Activated CD4-positive, alpha-beta T cell treated with anti-CD3 and anti-CD28 coated beads, Interleukin-2, amount 50 U/mL, for 24 hours (primary cell): ENCODE data around the gene NCOA3.
A peak's percentile ranks its signal among the peaks of the same experiment; 100 is the strongest.
"Not testable (repeated sequence)": the region's sequence is repeated elsewhere in the genome, so short reads cannot be mapped to it uniquely, and the experiment has no call there.

Source experiments
- DNase-seq, 2 donors: peaks; one replicate each; pipeline ENCODE4 v3.0.0-alpha.2; 2020; ENCODE audit warnings: low read depth in 1 of 2, low spot score in 1 of 2

Gene NCOA3

DNA sequence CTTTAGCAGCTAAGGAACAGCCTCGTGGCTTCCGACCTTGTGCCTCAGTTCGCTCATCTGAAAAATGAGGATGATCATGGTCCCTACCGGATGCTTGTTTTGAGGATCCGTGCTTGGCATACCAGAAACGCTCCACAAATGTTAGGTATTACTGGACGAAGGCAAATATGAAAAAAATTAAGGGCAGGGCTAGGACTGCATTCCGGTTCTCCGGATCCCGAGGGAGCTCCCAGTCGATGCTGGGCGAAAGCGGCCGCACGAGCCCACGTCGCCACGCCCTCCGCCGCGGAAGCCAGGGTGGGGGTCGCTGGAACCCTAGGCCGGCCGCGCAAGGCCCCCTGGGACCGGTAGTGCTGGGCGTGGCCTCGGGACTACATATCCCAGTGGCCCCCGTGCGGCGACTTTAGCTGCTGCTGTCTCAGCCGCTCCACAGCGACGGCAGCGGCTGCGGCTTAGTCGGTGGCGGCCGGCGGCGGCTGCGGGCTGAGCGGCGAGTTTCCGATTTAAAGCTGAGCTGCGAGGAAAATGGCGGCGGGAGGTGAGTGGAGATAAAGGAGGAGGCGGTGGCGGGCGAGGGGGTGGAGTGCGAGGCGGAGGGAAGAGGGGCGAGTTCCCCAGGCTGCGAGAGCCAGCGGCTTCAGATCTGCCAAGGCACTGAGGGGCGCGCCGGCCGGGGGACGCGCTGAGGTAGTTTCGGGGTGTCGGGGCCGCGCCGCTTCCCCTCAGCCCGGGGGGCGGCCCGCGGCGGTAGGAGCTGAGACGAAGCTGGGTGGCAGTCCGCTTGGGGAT is at the start of gene NCOA3:
TSS of gene NCOA3 (plus strand) at position 406 of the 789 bp plus-strand sequence. CDS start 120,361 bp downstream, outside the sequence.
- DNase-seq: peak; percentile 76 to 91

DNA sequence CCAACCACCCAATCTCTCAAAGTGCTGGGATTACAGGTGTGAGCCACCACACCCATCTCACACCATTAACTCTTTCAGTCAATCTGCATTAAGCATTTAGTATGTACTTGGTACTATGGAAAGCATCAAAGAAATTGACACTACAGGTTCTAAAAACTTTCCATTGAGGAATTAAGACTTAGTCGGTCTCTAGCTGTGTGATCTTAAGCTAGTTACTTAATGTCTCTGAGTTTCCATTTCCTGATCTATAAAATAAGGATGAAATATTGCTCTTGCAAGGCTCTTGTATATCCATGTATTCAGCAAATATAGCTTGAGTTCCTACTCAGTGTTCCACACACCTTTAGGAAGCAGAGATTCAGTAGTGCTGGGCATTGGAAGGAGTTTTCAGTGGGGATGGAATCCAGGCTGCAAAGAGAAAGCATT is 48.9 kb upstream of the NCOA3 start:
- no peak for DNase-seq

DNA sequence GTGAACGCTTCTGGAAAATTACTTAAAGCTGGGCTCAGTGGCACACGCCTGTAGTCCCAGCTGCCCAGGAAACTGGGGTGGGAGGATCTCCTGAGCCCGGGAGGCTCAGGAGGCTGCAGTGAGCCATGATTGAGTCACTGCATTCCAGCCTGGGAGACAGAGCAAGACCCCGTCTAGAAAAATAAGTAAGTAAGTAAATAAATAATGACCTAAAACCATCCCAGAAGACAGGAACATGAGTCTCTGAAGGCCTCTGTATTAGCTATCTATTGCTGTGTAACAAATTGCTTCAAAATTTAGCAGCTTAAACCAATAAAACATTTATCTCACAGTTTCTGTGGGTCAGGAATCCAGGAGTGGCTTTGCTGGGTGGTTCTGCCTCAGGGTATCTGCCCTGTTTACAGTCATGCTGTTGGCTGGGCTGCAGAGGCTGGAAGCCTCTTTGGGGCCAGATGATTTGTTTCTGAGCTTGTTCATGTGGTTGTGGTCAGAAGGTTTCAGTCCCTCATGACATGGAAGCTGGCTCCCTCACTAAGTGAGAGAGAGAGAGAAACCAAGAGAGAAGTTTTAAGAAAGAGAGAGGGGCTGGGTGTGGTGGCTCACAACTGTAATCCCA is 48.4 kb upstream of the NCOA3 start:
- DNase-seq: peak in 1 of 2 donors; percentile 25

DNA sequence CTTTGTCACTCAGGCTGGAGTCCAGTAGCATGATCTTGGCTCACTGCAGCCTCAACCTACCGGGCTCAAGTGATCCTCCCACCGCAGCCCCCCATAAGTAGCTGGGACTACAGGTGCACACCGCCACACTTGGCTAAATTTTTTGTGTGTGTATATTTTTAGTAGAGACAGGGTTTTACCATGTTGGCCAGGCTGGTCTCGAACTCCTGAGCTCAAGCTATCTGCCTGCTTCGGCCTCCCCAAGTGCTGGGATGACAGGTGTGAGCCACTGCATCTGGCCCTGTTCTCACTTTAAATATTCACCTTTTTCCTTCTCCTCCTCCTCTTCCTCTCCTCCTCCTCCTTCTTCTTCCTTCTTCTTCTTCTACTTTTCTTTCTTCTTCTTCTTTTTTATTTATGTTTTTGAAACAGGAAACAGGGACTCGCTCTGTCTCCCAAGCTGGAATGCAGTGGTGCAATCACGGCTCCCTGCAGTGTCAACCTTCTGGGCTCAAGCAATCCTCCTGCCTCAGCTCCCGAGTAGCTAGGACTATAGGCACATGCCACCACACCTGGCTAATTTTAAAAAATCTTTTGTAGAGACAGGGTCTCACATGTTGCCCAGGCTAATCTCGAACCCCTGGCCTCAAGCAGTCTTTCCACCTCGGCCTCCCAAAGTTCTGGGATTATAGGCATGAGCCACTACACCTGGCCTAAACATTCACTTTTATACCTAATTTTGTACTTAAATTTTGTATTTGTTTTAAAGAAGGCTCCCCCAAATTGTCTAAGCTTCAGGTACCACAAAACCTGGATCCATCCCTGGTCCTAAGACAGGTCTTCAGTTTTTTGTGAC is 47.2 kb upstream of the NCOA3 start:
- no peak for DNase-seq

DNA sequence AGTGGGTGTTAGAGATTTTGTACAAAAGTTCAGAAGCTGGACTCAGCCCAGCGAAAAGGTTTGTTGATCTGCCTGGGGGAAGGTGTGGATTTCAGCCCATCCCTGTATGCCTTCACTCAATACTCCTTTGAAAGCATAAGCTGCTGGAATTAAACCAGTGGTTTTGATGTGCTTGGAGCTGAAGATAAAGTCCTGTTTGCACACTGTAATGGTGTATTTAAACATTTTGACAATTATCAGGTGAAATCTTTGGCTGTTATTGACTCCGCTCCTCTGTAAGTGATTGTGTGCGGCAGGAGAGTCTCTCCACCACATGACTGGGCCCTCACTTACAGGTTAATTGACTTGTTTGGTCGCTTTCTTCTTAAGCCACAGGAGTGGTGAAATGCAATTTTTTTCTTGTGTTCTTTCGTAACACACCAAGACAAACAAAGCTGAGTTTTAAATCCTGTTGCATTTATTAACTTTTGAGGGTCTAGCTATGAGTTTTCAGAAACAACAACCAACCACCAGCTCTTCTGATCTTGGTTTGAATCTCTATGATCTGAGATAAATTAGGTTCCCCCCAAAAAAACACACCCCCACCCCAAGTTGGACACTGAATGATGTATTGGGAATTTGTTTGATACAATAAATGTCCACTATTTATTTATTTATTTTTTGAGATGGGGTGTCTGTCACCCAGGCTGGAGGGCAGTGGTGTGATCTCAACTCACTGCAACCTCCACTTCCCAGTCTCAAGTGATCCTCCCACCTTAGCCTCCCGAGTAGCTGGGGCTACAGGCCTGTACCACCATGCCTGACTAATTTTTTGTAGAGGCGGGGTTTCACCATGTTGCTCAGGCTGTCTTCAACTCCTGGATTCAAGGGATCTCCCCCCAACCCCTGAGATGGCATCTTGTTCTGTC is 46.3 kb upstream of the NCOA3 start:
- DNase-seq: no peak

DNA sequence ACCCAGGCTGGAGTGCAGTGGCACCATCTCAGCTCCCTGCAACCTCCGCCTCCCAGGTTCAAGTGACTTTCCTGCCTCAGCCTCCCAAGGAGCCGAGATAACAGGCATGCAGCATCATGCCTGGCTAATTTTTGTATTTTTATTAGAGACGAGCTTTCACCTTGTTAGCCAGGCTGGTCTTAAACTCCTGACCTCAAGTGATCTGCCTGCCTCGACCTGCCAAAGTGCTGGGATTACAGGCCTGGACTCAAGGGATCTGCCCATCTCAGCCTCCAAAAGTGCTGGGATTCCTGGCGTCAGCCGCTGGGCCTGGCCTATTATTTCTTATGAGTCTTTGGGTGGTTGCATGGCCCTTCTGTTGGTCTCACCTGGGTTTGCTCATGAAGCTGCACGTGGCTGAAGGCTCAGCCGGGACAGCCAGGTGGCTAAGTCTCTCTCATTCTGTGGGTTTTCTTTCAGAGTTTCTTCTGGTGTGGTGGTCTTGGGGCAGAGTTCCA is 45.6 kb upstream of the NCOA3 start:
- no peak for DNase-seq

DNA sequence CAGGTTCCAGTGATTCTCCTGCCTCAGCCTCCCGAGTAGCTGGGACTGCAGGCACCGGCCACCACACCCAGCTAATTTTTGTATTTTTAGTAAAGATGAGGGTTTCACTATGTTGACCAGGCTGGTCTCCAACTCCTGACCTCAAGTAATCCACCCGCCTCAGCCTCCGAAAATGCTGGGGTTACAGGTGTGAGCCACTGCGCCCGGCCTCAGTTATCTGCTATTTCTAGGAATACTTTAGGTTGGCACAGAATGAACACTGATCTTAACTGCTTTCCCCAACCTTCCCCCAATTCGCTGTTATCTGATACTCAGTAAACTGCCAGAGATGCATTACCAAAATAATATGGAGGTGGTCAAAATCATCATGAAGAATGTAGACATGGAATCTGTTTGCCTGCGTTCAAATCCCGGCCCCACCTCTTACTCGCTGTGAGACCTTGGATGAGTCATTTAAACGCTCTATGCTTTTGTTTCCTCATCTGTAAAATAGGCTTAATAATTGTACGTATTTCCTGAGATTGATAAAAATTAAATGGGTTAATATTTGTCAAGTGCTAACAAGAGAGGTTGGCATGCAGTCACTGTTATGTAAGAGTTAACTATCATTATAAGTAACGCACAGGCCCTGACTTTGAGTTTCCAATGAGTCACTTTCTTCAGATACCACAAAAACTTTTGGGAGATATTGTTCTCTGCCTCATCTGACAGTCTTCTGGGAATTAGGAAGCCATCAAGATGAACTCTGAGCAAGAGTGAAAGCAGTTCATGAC is 44.5 kb upstream of the NCOA3 start:
- DNase-seq: peak in 1 of 2 donors; percentile 50

DNA sequence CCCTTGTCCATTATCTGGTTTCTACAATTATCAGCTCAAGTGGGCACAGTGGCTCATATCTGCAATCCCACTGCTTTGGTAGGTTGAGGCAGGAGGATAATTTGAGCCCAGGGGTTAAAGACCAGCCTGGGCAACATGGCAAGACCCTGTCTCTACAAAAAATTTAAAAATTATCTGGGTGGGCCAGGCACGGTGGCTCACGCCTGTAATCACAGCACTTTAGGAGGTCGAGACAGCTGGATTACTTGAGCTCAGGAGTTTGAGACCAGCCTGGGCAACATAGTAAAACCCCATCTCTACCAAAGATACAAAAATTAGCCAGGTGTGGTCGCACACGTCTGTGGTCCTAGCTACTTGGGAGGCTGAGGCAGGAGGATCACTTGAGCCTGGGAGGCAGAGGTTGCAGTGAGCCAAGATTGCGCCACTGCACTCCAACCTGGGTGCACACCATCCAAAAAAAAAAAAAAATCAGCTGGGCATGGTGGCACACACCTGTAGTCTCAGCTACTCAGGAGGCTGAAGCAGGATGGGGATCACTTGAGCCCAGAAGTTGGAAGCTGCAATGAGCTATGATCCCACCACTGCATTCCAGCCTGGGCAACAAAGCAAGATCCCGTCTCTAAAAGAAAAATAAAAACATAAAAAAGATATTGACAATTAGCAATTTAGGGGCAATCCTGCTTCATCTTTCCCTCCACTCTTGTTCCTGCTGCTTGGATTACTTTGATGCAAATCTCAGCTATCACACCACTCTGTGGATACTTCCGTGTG is 43.2 kb upstream of the NCOA3 start:
- not testable (repeated sequence) for DNase-seq

DNA sequence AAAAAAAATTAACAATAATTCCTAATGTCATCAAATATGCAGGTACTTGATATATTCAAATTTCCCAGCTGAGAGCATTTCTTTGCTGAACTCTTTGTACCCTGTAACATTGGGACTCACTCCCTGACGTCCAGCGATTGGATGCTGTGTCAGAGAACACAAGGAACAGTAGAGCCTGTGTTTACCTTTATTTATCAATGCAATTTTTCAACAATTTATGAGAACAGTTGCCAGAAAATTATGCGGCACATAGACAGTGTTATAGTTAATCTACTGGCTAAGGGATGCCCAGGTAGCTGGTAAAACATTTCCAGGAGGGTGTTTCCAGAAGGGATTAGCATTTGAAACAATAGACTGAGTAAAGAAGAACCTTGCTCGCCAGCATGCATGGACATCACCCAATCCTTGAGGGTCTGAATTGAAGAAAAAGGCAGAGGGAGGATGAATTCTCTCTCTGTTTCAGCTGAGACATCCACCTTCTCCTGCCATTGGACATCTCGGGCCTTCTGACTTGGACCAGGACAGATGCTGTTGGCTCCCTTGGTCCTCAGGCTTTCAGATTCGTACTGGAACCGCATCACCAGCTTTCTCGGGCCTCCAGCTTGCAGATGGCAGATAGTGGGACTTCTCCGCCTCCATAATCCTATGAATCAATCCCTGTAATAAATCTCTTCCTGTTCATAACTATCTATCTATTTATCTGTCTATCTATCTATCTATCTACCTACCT is 42.2 kb upstream of the NCOA3 start:
- DNase-seq: no peak

DNA sequence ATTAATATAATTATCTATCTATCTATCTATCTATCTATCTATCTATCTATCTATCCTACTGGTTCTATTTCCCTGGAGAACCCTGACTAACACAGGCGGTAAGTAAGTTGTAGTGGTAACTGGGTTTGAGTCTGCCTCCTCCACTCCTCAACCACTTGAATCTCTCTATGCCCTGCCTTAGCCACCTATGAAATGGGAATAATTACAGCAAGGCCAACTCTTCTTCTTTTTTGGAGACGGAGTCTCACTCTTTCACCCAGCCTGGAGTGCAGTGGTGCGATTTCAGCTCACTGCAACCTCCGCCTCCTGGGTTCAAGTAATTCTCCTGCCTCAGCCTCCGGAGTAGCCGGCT is 41.0 kb upstream of the NCOA3 start:
- not testable (repeated sequence) for DNase-seq

DNA sequence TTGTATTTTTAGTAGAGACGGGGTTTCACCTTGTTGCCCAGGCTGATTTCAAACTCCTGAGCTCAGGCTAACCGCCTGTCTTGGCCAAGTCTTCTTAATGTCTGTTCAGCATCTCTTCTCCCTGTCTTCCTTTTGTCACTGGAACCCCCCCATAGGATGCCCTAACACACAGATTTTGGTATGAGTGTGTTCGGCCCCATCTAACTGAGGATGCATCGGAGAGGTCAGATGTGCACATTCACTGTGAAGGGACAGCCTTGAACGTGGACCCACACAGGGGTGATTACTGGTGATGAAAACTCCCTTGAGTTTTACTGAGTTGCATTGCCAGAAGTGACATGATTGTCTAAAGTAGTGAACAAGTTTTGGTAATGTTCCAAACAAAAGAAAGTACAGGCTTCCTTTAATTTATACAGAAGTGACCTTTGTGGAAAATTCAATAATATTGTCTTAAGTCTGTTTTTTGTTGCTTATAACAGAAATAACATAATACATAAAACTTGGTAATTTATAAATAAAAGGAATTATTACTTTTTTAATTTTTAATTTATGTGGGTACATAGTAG is 40.5 kb upstream of the NCOA3 start:
- no peak for DNase-seq

DNA sequence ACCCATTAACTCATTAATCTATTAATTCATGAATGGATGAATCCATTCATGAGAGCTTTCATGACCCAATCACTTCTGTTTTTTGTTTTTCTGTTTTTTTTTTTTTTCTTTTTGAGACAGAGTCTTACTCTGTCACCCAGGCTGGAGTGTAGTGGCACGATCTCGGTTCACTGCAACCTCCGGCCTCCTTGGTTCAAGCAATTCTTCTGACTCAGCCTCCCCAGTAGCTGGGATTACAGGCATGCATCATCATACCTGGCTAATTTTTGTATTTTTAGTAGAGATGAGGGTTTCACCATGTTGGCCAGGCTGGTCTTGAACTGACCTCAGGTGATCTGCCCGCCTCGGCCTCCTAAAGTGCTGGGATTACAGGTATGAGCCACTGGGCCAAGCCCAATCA is 39.8 kb upstream of the NCOA3 start:
- not testable (repeated sequence) for DNase-seq

DNA sequence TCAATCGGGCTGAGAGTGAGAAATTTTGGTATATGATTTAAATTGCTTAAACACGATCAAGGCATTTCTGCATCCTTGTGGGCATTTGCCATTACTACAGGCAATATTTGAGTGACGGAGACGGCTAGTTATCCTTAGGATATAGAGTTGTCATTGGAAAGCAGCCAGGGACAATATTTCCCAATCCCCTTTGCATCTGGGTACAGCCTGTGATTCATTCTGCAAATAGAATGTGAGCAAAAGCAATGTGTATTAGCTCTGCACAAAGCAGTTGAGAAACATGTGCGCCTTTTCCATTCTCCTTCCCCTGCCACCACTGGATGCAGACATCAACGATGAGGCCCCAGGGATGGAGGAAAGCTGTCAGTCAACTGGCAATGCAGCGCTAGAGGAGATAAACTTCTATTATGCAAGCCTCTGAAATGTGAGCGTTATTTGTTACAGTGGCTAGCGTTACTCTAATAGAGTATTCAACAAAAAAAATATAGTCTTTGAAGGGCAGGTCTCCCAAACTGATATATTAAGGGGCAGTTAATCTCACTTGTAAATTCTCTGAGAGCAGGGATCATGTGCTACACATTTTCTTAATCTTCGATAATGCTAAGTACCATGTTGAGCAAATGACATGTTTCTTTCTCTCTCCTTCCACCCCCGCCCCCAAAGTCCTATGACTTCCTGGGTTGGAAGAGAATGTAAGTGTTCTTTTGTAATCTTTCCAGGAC is 37.1 kb upstream of the NCOA3 start:
- DNase-seq: no peak

DNA sequence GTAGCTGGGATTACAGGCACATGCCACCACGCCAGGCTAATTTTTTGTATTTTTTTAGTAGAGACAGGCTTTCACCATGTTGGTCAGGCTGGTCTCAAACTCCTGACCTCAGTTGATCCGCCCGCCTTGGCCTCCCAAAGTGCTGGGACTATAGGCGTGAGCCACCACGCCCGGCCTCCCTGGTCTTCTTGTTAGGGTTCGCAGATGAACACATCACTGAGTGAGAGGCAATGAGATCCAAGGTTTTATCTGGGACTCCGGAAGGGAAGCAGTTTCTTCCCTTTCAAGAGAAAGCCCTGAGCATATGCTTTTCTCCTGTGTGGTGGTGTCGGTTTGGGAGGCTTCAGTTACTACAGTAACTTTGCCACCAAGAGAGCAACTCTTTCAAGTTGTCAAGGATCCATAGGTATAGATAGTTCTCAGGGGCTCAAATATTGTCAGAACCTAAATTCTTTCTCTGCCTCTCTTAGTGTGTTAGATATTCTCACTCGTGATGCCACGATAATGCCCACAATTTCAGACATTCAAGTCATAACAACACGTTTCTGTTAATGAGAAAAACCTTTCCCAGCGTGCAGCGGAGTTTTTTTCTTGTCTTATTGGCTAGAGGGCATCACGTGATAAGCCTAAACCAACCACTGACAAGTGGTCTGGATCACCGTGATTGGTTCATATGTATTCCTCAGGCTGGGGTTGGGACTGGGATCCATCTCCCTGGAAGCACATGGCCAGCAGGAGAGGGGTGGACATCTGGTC is 36.2 kb upstream of the NCOA3 start:
- DNase-seq: no peak

DNA sequence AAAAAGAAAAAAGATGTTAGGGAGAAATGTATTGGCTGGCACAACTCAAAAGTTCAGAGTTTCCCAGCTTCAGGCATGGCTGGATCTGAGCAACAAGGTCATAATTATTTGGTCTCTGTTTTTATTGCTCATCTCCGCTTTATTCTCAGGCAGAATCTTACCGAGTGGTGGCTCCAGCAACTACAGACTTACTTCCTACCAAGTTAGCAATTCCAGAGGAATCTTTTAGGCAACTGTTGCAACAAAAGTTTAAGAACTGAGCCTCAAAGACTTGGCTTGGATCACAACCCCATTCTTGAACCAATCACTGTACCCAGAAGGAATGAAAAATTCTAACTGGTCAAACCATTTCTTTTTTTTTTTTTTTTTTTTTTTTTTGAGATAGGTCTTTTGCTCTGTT is 35.5 kb upstream of the NCOA3 start:
- no peak for DNase-seq

DNA sequence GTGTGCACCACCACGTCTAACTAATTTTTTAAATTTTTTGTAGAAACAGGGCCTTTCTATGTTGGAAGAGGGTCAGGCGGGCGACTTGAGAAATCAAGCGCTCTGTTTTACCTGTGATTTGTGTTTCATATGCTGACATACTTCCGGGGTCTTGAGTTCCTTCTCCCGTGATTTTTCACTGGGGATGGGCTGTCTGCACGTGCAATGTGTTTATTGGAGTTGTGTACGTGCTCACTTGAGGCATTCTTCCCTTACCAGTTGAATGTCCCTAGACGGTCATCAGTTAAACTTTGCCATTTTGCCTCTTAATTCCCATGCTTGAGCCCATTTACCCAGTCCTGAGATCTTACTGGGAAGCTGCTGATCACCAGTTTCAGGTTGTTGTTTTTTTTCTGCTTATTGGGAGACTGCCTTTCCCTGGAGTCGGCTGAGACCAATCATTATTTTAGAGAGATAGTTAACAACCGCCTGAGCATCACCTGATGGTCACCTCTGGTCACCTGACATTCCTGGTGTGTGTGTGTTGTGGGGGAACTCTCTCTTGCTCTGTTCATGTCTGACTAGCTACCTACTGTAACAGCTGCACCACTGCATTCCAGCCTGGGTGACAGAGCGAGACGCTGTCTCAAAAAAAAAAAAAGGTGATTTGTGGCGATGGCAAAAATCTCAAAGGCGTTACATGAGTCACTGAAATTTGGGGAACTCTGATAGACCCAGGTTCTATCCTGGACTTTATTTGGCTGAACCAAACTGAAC is 34.8 kb upstream of the NCOA3 start:
- DNase-seq: no peak
